Measurements from ENCODE around the gene PTGES2. TPM values are rescaled to one million over a fixed set of nuclear protein-coding genes. Genes with fewer than 3 reads are reported as not detected.

Gene PTGES2
- total and polyA plus RNA-seq, 11 donors: 116 to 179 (median 139) TPM

GRCh38 chr9:128144239-128145181 lies 17.0 kb upstream of the PTGES2 start:
- no peaks in the 10 kb centered on the region for H3K9me3 ChIP-seq
- 88 to 92% (median 90%) methylated on average over 14 to 22 of the region's 22 CpGs for WGBS, 4 donors
- H3K27me3 ChIP-seq: no peaks in the 10 kb centered on the region
- peak in 2 of 5 donors; percentile 24 to 52 for DNase-seq
- H3K4me3 ChIP-seq: no peak overlapping the region
- no peak for ATAC-seq
- no peaks in the 10 kb centered on the region for H3K36me3 ChIP-seq
- intact Hi-C loops (cut with DNase I): no loop called here
- H3K27ac ChIP-seq: peak overlapping the region in 6 of 12 donors; percentile 22 to 54 (median 48)
- peaks cover 0 to 27% (median 9%) of the 10 kb centered on the region in 12 donors for H3K4me1 ChIP-seq
- TF ChIP-seq POLR2A (IDR thresholded peaks at IDR 0.05) (no peak), CTCF (IDR thresholded peaks at IDR 0.05) (no peak)

DNA sequence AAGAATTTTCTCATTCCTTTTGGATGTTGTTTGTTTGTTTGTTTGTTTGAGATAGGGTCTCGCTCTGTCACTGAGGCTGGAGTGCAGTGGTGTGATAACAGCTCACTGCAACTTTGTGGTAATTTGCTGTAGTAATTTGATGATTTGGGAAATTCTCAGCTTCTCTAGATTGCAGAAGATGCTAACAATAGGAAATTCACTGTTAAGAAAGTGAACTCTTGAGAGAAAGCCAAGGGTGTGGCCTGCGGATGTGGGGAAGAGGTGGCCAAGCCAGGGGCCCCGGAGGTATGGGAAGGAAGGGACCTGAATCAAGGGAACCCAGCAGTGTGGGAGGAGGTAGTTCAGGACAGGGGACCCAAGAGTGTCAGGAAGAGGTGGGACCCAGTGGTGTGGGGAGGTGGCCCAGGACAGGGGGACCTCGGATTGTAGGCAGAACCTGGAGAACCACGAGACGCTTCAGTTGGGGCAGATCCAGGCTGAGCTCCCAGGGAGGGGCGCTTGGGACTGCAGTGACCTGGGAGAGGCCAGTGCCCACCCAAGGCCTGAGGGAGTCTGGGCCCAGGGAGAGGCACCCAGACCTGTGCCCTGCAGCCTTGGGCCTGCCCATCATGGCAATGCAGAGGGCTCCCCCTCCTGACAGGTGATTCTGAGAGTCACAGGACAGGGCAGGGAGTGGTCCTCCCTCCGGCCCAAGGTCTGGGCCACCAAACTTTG lies 16.2 kb upstream of the PTGES2 start:
- TF ChIP-seq CTCF (IDR thresholded peaks at IDR 0.05) (no peak), POLR2A (IDR thresholded peaks at IDR 0.05) (no peak)
- no peaks in the 10 kb centered on the region for H3K27me3 ChIP-seq
- intact Hi-C loops (cut with DNase I): no loop called here
- H3K4me3 ChIP-seq: no peak overlapping the region
- DNase-seq (peak in 2 of 5 donors; percentile 17 to 44), ATAC-seq (peak in 3 of 4 donors; percentile 34 to 63 (median 52))
- no peaks in the 10 kb centered on the region for H3K9me3 ChIP-seq
- H3K27ac ChIP-seq: peak overlapping the region in 9 of 12 donors; percentile 9 to 54 (median 46)
- H3K4me1 ChIP-seq: peaks cover 0 to 19% (median 5%) of the 10 kb centered on the region in 12 donors
- WGBS, 4 donors: 66 to 76% (median 71%) methylated on average over 8 of the region's 8 CpGs
- H3K36me3 ChIP-seq: no peaks in the 10 kb centered on the region

- no peak for ATAC-seq
- WGBS, 4 donors: 84 to 93% (median 90%) methylated on average over 2 of the region's 2 CpGs
- H3K36me3 ChIP-seq: no peaks in the 10 kb centered on the region
- peaks cover 0 to 16% (median 5%) of the 10 kb centered on the region in 12 donors for H3K4me1 ChIP-seq
- peak overlapping the region in 4 of 12 donors; percentile 6 to 30 (median 20) for H3K27ac ChIP-seq
- intact Hi-C loops (cut with DNase I): no loop called here
- DNase-seq: peak in 2 of 5 donors; percentile 5 to 11
- H3K27me3 ChIP-seq: no peaks in the 10 kb centered on the region
- no peak overlapping the region for H3K4me3 ChIP-seq
- H3K9me3 ChIP-seq: no peaks in the 10 kb centered on the region
- TF ChIP-seq POLR2A (IDR thresholded peaks at IDR 0.05) (no peak), CTCF (IDR thresholded peaks at IDR 0.05) (no peak)
These were observed 15.1 kb upstream of the PTGES2 start for GRCh38 chr9:128142596-128142995.

DNA sequence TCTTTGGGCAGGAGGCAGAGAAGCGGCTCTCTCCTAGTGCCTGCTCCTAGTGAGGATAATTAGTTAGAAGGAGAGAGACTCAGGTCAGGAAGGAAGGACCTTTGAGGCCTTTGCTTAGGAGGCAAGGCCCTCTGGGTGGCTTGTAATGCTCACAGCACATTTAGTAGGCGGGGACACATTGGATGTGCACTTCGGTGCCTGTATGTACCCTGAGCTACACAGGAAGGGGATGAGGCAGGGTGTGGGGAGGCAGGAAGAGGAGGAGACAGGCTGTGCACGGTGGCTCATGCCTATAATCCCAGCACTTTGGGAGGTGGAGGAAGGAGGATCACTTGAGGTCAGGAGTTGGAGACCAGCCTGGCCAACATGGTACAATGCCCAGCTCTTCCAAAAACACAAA lies 14.5 kb upstream of the PTGES2 start:
- H3K27ac ChIP-seq: peak overlapping the region in 4 of 12 donors; percentile 6 to 52 (median 27)
- H3K4me3 ChIP-seq: no peak overlapping the region
- DNase-seq (peak in 2 of 5 donors; percentile 30 to 56), ATAC-seq (peak; percentile 65 to 80 (median 72))
- 52 to 62% (median 57%) methylated on average over 4 of the region's 4 CpGs for WGBS, 4 donors
- H3K9me3 ChIP-seq: no peaks in the 10 kb centered on the region
- H3K4me1 ChIP-seq: peaks cover 0 to 16% (median 5%) of the 10 kb centered on the region in 12 donors
- TF ChIP-seq CTCF (IDR thresholded peaks at IDR 0.05) (no peak), POLR2A (IDR thresholded peaks at IDR 0.05) (no peak)
- H3K36me3 ChIP-seq: no peaks in the 10 kb centered on the region
- intact Hi-C loops (cut with DNase I): no loop called here
- H3K27me3 ChIP-seq: no peaks in the 10 kb centered on the region
